H9 (cell line): ENCODE results near the gene LIN54. TPM values are rescaled to one million over a fixed set of nuclear protein-coding genes. Genes with fewer than 3 reads are reported as not detected.

Experiments
- DNase-seq: peaks from one replicate; pipeline ENCODE4 v3.0.0-alpha.2; 2017
- H2AFZ ChIP-seq: one replicate; pipeline ENCODE4 v1.6.1; 2013; ENCODE audit warnings: mild to moderate bottlenecking, low read length, control low read depth, moderate library complexity
- H2AK5ac ChIP-seq: 2 replicates; pipeline ENCODE4 v1.6.1; 2013; ENCODE audit warnings: low read length, control low read depth, mixed read lengths; ENCODE audit not compliant: insufficient read length
- H2BK120ac ChIP-seq: one replicate; pipeline ENCODE4 v1.6.1; 2013; ENCODE audit warnings: low read depth, mild to moderate bottlenecking, low read length, control low read depth, inconsistent platforms; ENCODE audit not compliant: poor library complexity, severe bottlenecking
- H2BK12ac ChIP-seq: 2 replicates; pipeline ENCODE4 v1.6.1; 2013; ENCODE audit warnings: low read length, control low read depth, mixed read lengths, low read depth; ENCODE audit not compliant: insufficient read length
- H2BK15ac ChIP-seq: 2 replicates; pipeline ENCODE4 v1.6.1; 2013; ENCODE audit warnings: low read depth, low read length, control low read depth
- H2BK20ac ChIP-seq: one replicate; pipeline ENCODE4 v1.6.1; 2013; ENCODE audit warnings: low read depth, mild to moderate bottlenecking, low read length, control low read depth, inconsistent platforms; ENCODE audit not compliant: poor library complexity, severe bottlenecking
- H2BK5ac ChIP-seq: 2 replicates; pipeline ENCODE4 v1.6.1; 2013; ENCODE audit warnings: low read length, control low read depth, mixed read lengths; ENCODE audit not compliant: insufficient read length
- H3K14ac ChIP-seq: 2 replicates; pipeline ENCODE4 v1.6.1; 2013; ENCODE audit warnings: low read length, control low read depth; ENCODE audit not compliant: insufficient read depth
- H3K18ac ChIP-seq: 2 replicates; pipeline ENCODE4 v1.6.1; 2013; ENCODE audit warnings: low read depth, mild to moderate bottlenecking, mixed read lengths, low read length, control low read depth; ENCODE audit not compliant: insufficient read length
- H3K23ac ChIP-seq: 2 replicates; pipeline ENCODE4 v1.6.1; 2013; ENCODE audit warnings: low read length, control low read depth, mixed read lengths, low read depth; ENCODE audit not compliant: insufficient read length
- H3K23me2 ChIP-seq: 2 replicates; pipeline ENCODE4 v1.6.1; 2013; ENCODE audit warnings: low read depth, mild to moderate bottlenecking, mixed read lengths, low read length, control low read depth; ENCODE audit not compliant: insufficient read length, poor library complexity, severe bottlenecking
- H3K27ac ChIP-seq: 2 replicates; pipeline ENCODE4 v1.5.1; 2013; ENCODE audit warnings: low read length, control low read depth, mixed read lengths, low read depth; ENCODE audit not compliant: insufficient read length
- H3K27me3 ChIP-seq: 2 replicates; pipeline ENCODE4 v1.6.1; 2013; ENCODE audit warnings: low read length, control low read depth, inconsistent platforms; ENCODE audit not compliant: insufficient read depth
- H3K4ac ChIP-seq: 2 replicates; pipeline ENCODE4 v1.6.1; 2013; ENCODE audit warnings: low read depth, mild to moderate bottlenecking, control low read depth, inconsistent platforms, low read length, moderate library complexity
- H3K4me1 ChIP-seq: 2 replicates; pipeline ENCODE4 v1.6.1; 2013; ENCODE audit warnings: low read length, control low read depth, inconsistent platforms; ENCODE audit not compliant: insufficient read depth
- H3K4me2 ChIP-seq: 2 replicates; pipeline ENCODE4 v1.6.1; 2013; ENCODE audit warnings: low read length, control low read depth, mixed read lengths; ENCODE audit not compliant: insufficient read length, insufficient read depth
- H3K56ac ChIP-seq: 2 replicates; pipeline ENCODE4 v1.6.1; 2013; ENCODE audit warnings: low read depth, mild to moderate bottlenecking, mixed read lengths, low read length, control low read depth; ENCODE audit not compliant: insufficient read length
- H3K79me1 ChIP-seq: 2 replicates; pipeline ENCODE4 v1.6.1; 2013; ENCODE audit warnings: low read depth, mild to moderate bottlenecking, moderate library complexity, low read length, control low read depth, inconsistent platforms; ENCODE audit not compliant: insufficient read depth, poor library complexity, severe bottlenecking
- H3K79me2 ChIP-seq: 2 replicates; pipeline ENCODE4 v1.6.1; 2013; ENCODE audit warnings: low read length, control low read depth, inconsistent platforms; ENCODE audit not compliant: insufficient read depth
- H3K9ac ChIP-seq: 2 replicates; pipeline ENCODE4 v1.6.1; 2013; ENCODE audit warnings: low read length, control low read depth, mixed read lengths; ENCODE audit not compliant: insufficient read length; ENCODE audit errors: extremely low read depth
- H3K9me3 ChIP-seq: one replicate; pipeline ENCODE4 v1.6.1; 2013; ENCODE audit warnings: low read depth, low read length, inconsistent platforms; ENCODE audit not compliant: control insufficient read depth
- H3T11ph ChIP-seq: one replicate; pipeline ENCODE4 v1.6.1; 2013; ENCODE audit warnings: mild to moderate bottlenecking, low read length, control low read depth, inconsistent platforms
- H4K20me1 ChIP-seq: one replicate; pipeline ENCODE4 v1.6.1; 2013; ENCODE audit not compliant: control insufficient read depth, insufficient read length, insufficient read depth
- H4K5ac ChIP-seq: 2 replicates; pipeline ENCODE4 v1.6.1; 2013; ENCODE audit warnings: low read depth, mild to moderate bottlenecking, mixed read lengths, low read length, control low read depth; ENCODE audit not compliant: insufficient read length
- H4K8ac ChIP-seq: replicated peaks from 2 replicates; pipeline ENCODE4 v1.6.1; 2013; ENCODE audit warnings: low read length, control low read depth, mixed read lengths, low read depth; ENCODE audit not compliant: insufficient read length
- H4K91ac ChIP-seq: 2 replicates; pipeline ENCODE4 v1.6.1; 2013; ENCODE audit warnings: low read depth, mild to moderate bottlenecking, moderate library complexity, mixed read lengths, low read length, control low read depth; ENCODE audit not compliant: insufficient read length
- H3K27ac Mint-ChIP-seq, 3 experiments: 2 replicates in 2 of 3; 3 replicates in 1 of 3; pipeline ENCODE4 v1.8.0; 2020 to 2021; ENCODE audit warnings: mixed read lengths in 3 of 3, mild to moderate bottlenecking in 1 of 3, moderate library complexity in 1 of 3
- H3K27me3 Mint-ChIP-seq: 2 replicates; pipeline ENCODE4 v1.8.0; 2021; ENCODE audit warnings: low read depth, mild to moderate bottlenecking, moderate library complexity, mixed read lengths
- H3K36me3 Mint-ChIP-seq, 3 experiments: 2 replicates in 2 of 3; 3 replicates in 1 of 3; pipeline ENCODE4 v1.8.0; 2020 to 2021; ENCODE audit warnings: low read depth in 3 of 3, mixed read lengths in 3 of 3; ENCODE audit not compliant: insufficient read depth in 1 of 3
- H3K4me1 Mint-ChIP-seq, 2 experiments: 2 replicates each; pipeline ENCODE4 v1.8.0; 2020; ENCODE audit warnings: mixed read lengths in 2 of 2
- H3K4me3 Mint-ChIP-seq, 2 experiments: 2 replicates in 1 of 2; 3 replicates in 1 of 2; pipeline ENCODE4 v1.8.0; 2020 to 2021; ENCODE audit warnings: mild to moderate bottlenecking in 2 of 2, mixed read lengths in 2 of 2, moderate library complexity in 1 of 2
- H3K9me3 Mint-ChIP-seq, 2 experiments: 2 replicates in 1 of 2; 3 replicates in 1 of 2; pipeline ENCODE4 v1.8.0; 2020; ENCODE audit warnings: mild to moderate bottlenecking in 2 of 2, mixed read lengths in 2 of 2, moderate library complexity in 1 of 2
- CTCF ChIP-seq: fragments of 200-600 bp; sonication (generic); conservative IDR thresholded peaks from 3 replicates; pipeline ENCODE4 v1.8.0; 2021; ENCODE audit warnings: antibody characterized with exemption, mild to moderate bottlenecking
- WGBS: extraction: QIAGEN DNeasy Blood & Tissue Kit; methylation state at CpG from one replicate; pipeline ENCODE4 v1.1.7; 2013; ENCODE audit warnings: missing lambda C conversion rate, low lambda C conversion rate, mixed read lengths; ENCODE audit not compliant: insufficient read length; ENCODE audit errors: extremely low coverage; 5-methylcytosine and 5-hydroxymethylcytosine counted together
- total RNA-seq: library from RNA; stranded (reverse); gene quantifications from 2 replicates; pipeline ENCODE4 v1.2.1, GENCODE V29; 2021

LIN54 gene
- total RNA-seq, 1 experiment from 2014 or later, result 16.3 TPM

- no peaks in the 10 kb centered on the region for H3K27me3 Mint-ChIP-seq
- Histone ChIP-seq H3K56ac (no peak overlapping the region), H3K27ac (no peak overlapping the region), H4K20me1 (no peaks in the 10 kb centered on the region), H2BK20ac (no peak overlapping the region), H4K5ac (no peak overlapping the region), H3K27me3 (no peaks in the 10 kb centered on the region), H2AFZ (no peak overlapping the region), H3K4ac (no peak overlapping the region), H4K8ac (no peak overlapping the region), H2BK15ac (no peak overlapping the region), H3K4me1 (no peaks in the 10 kb centered on the region), H2AK5ac (no peak overlapping the region), H3K18ac (no peak overlapping the region), H3K79me1 (no peaks in the 10 kb centered on the region), H3K23ac (no peak overlapping the region), H2BK120ac (no peak overlapping the region), H3K79me2 (peaks cover 24% of the 10 kb centered on the region; the same call in 1 of the 2 replicates), H3T11ph (no peak overlapping the region), H4K91ac (no peak overlapping the region), H3K9me3 (no peaks in the 10 kb centered on the region), H2BK5ac (no peak overlapping the region), H3K9ac (peak overlapping the region; percentile 97), H3K14ac (no peak overlapping the region), H3K23me2 (peaks cover 10% of the 10 kb centered on the region), H2BK12ac (no peak overlapping the region), H3K4me2 (peak overlapping the region; percentile 57)
- H3K9me3 Mint-ChIP-seq, result no peaks in the 10 kb centered on the region
- TF ChIP-seq CTCF, result peak; percentile 41; the same call in 2 of the 3 replicates
- no peak for DNase-seq
- peaks cover 23 to 24% of the 10 kb centered on the region in 2 experiments for H3K4me1 Mint-ChIP-seq
- no peak overlapping the region for H3K27ac Mint-ChIP-seq
- WGBS, result no CpG with 5 or more reads among the region's 7 CpGs
- H3K4me3 Mint-ChIP-seq, result no peak overlapping the region
- H3K36me3 Mint-ChIP-seq, result peaks cover 30 to 48% (median 31%) of the 10 kb centered on the region in 3 experiments
These were observed 112.0 kb downstream of the LIN54 start for GRCh38 chr4:82898322-82899243.
